K562 (cell line): ENCODE measurements around the gene POLN. TPM values are rescaled to one million over a fixed set of nuclear protein-coding genes. Genes with fewer than 3 reads are reported as not detected.

Source experiments
- ATF7 ChIP-seq: fragments of 450-650 bp; IDR thresholded peaks from 2 replicates; pipeline ENCODE4 v1.7.1; 2014; ENCODE audit warnings: mild to moderate bottlenecking, moderate library complexity
- BHLHE40 ChIP-seq: IDR thresholded peaks from 2 replicates; pipeline ENCODE4 v1.6.1; 2011; ENCODE audit warnings: low read length, improper control_type of control experiment
- CHD1 ChIP-seq: fragments of 200-600 bp; sonication (generic); IDR thresholded peaks from one replicate; pipeline ENCODE4 v1.6.1; 2012; ENCODE audit warnings: mild to moderate bottlenecking, moderate library complexity, low read length, inconsistent platforms
- ESRRA ChIP-seq: fragments of 450-650 bp; IDR thresholded peaks from 2 replicates; pipeline ENCODE4 v1.6.1; 2014; ENCODE audit warnings: low read depth, mild to moderate bottlenecking, moderate library complexity, borderline replicate concordance
- HMGN3 ChIP-seq: IDR thresholded peaks from 2 replicates; pipeline ENCODE4 v1.6.1; 2011; ENCODE audit warnings: borderline replicate concordance, low read depth, mild to moderate bottlenecking, mixed read lengths, low read length; ENCODE audit not compliant: insufficient read length; ENCODE audit errors: extremely low read depth
- HNRNPLL ChIP-seq: fragments of 200-400 bp; formaldehyde crosslinking; IDR thresholded peaks from 2 replicates; pipeline ENCODE4 v1.6.1; 2017; ENCODE audit warnings: low read length, low read depth, mild to moderate bottlenecking; ENCODE audit not compliant: poor library complexity, severe bottlenecking
- KDM2B ChIP-seq: fragments of 250-450 bp; sonication (Bioruptor Pico); IDR thresholded peaks from 2 replicates; pipeline ENCODE4 v1.8.0; 2021; ENCODE audit warnings: mild to moderate bottlenecking, moderate library complexity
- MEIS2 ChIP-seq: fragments of 450-650 bp; IDR thresholded peaks from 2 replicates; pipeline ENCODE4 v1.6.1; 2014; ENCODE audit warnings: mild to moderate bottlenecking; ENCODE audit not compliant: partially characterized antibody
- NR4A1 ChIP-seq, 2 experiments: fragments of 250-450 bp in 1 of 2; fragments of 450-650 bp in 1 of 2; sonication (Bioruptor Pico) in 1 of 2; IDR thresholded peaks; 2 replicates each; pipeline versions ENCODE4 v1.4.0 to v1.6.1; 2016 to 2020; ENCODE audit warnings: mild to moderate bottlenecking in 2 of 2, missing compliant biosample characterization in 1 of 2, missing genetic modification characterization in 1 of 2, moderate library complexity in 1 of 2
- NRF1 ChIP-seq, 2 experiments: fragments of 450-650 bp; IDR thresholded peaks in 1 of 2; conservative IDR thresholded peaks in 1 of 2; 2 replicates each; pipeline ENCODE4 v1.6.1; 2014; ENCODE audit warnings: mild to moderate bottlenecking in 2 of 2
- PHF20 ChIP-seq: fragments of 450-650 bp; IDR thresholded peaks from 2 replicates; pipeline ENCODE4 v1.6.1; 2018; ENCODE audit not compliant: partially characterized antibody
- PML ChIP-seq: IDR thresholded peaks from 2 replicates; pipeline ENCODE4 v1.6.1; 2012; ENCODE audit warnings: low read length, inconsistent platforms
- POLR2B ChIP-seq: fragments of 450-650 bp; IDR thresholded peaks from 2 replicates; pipeline ENCODE4 v1.6.1; 2018; ENCODE audit warnings: low read depth; ENCODE audit not compliant: partially characterized antibody
- RB1 ChIP-seq: fragments of 450-650 bp; IDR thresholded peaks from 2 replicates; pipeline ENCODE4 v1.6.1; 2017; ENCODE audit warnings: low read depth, mild to moderate bottlenecking
- RBM25 ChIP-seq: fragments of 200-400 bp; formaldehyde crosslinking; IDR thresholded peaks from 2 replicates; pipeline ENCODE4 v1.6.1; 2018; ENCODE audit warnings: low read length, low read depth, moderate library complexity; ENCODE audit not compliant: severe bottlenecking
- RFX1 ChIP-seq: fragments of 450-650 bp; IDR thresholded peaks from 2 replicates; pipeline ENCODE4 v1.6.1; 2016; ENCODE audit warnings: mild to moderate bottlenecking, moderate library complexity
- SOX6 ChIP-seq: fragments of 450-650 bp; IDR thresholded peaks from 2 replicates; pipeline ENCODE4 v1.6.1; 2014; ENCODE audit warnings: mild to moderate bottlenecking
- TAF1 ChIP-seq: IDR thresholded peaks from 2 replicates; pipeline ENCODE4 v1.6.1; 2011; ENCODE audit warnings: mild to moderate bottlenecking, low read length, moderate library complexity; ENCODE audit not compliant: insufficient read depth, control insufficient read depth, severe bottlenecking; ENCODE audit errors: extremely low read depth
- ZNF253 ChIP-seq: fragments of 250-450 bp; sonication (Bioruptor Pico); conservative IDR thresholded peaks from 2 replicates; pipeline ENCODE4 v1.6.1; 2021; ENCODE audit warnings: mild to moderate bottlenecking
- ZNF830 ChIP-seq: fragments of 250-450 bp; sonication (Bioruptor Pico); IDR thresholded peaks from 2 replicates; pipeline ENCODE4 v1.5.0; 2021; ENCODE audit warnings: mild to moderate bottlenecking
- polyA plus RNA-seq, 8 experiments: library from polyadenylated mRNA; depleted of rRNA in 4 of 8; stranded (reverse) in 5 of 8; unstranded in 3 of 8; fragments of >200 nt; fragmentation: Nextera tagmentation in 2 of 8; fragmentation: Illumina TruSeq in 1 of 8; extraction: Ambion mirVana in 2 of 8; extraction: Trizol in 1 of 8; gene quantifications; 2 replicates each; pipeline versions ENCODE4 v1.2.1 to v1.2.3, GENCODE V29; 2011 to 2014; ENCODE audit warnings: inconsistent platforms in 1 of 8, missing spikeins in 1 of 8
- total RNA-seq, 7 experiments: library from RNA; depleted of rRNA in 6 of 7; stranded (reverse); fragments of >200 nt in 6 of 7; fragmentation: Illumina TruSeq in 2 of 7; extraction: Trizol in 2 of 7; gene quantifications; 2 replicates each; pipeline versions ENCODE4 v1.2.1 to v1.2.3, GENCODE V29; 2011 to 2021; ENCODE audit warnings: low replicate concordance in 1 of 7
- TF ChIP-seq, protein P1 (sequence below): fragments of 450-650 bp; formaldehyde crosslinking; IDR thresholded peaks from 2 replicates; pipeline ENCODE4 v1.4.0; 2020; ENCODE audit warnings: mild to moderate bottlenecking, moderate library complexity
- TF ChIP-seq, protein P2 (sequence below): sonication (generic); formaldehyde crosslinking; IDR thresholded peaks from 2 replicates; pipeline ENCODE4 v1.8.0; 2022; ENCODE audit warnings: mild to moderate bottlenecking, missing genetic modification reagents, borderline replicate concordance
- TF ChIP-seq, protein P3 (sequence below): fragments of 250-450 bp; sonication (Bioruptor Pico); IDR thresholded peaks from 2 replicates; pipeline ENCODE4 v1.4.0; 2020; ENCODE audit warnings: mild to moderate bottlenecking

POLN gene
- total and polyA plus RNA-seq, 9 of the 15 experiments (the other 6 are each of a cell fraction or from before 2014, with no cell fraction given) = 0.08 to 0.91 (median 0.32) TPM

DNA sequence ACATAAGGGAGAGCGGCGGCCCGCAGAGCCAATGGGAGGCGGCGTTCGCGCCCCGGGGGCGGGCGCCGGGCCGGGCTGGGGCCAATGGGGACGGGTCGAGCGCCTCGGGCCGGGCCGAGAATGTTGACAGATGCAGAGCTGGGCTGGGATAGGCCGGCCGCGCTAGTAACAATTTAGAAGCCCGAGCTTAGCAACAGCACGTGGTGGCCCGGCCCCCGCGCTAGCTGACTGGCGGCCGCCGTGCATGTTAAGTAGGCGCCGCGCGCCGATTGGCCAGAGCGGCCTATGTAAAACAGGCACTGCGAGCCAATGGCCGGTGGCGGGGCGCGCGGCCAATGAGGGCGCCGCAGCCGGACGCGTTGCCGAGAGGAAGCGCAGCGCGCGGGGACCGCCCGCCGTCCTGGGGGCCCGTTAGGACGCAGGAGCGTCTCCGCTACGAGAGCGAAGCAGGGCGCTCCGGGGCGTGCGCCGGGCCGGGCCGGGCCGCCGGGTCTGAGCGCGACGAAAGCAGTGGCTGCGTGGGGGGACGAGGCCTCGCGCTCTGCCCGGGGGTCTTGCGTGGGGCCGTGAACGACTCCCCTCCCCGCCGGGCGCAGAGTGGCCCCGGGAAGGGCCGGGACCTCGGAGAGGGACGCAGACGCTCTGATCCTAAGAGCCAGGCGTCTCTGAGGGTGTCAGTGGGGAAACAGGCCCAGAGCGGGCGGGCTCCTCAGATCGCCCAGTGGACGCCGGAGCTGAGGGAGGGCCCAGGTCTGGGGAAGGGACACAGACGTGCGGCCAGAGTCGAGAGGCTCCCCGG, 20.4 kb upstream of the POLN start (continued):
- TF ChIP-seq POLR2B = peak; percentile 65
- TF ChIP-seq SOX6 = peak; percentile 32; the same call in 1 of the 2 replicates
- TF ChIP-seq, protein P1, sequence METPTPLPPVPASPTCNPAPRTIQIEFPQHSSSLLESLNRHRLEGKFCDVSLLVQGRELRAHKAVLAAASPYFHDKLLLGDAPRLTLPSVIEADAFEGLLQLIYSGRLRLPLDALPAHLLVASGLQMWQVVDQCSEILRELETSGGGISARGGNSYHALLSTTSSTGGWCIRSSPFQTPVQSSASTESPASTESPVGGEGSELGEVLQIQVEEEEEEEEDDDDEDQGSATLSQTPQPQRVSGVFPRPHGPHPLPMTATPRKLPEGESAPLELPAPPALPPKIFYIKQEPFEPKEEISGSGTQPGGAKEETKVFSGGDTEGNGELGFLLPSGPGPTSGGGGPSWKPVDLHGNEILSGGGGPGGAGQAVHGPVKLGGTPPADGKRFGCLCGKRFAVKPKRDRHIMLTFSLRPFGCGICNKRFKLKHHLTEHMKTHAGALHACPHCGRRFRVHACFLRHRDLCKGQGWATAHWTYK (CRISPR knock-in tag) = peak; percentile 76; the same call in 1 of the 2 replicates
- TF ChIP-seq NR4A1 (CRISPR knock-in tag; IDR thresholded peaks at IDR 0.05) = no peak
- no peak for TF ChIP-seq NR4A1 (tag; IDR thresholded peaks at IDR 0.05)
- TF ChIP-seq ATF7 = peak; percentile 74
- TF ChIP-seq, protein P2, sequence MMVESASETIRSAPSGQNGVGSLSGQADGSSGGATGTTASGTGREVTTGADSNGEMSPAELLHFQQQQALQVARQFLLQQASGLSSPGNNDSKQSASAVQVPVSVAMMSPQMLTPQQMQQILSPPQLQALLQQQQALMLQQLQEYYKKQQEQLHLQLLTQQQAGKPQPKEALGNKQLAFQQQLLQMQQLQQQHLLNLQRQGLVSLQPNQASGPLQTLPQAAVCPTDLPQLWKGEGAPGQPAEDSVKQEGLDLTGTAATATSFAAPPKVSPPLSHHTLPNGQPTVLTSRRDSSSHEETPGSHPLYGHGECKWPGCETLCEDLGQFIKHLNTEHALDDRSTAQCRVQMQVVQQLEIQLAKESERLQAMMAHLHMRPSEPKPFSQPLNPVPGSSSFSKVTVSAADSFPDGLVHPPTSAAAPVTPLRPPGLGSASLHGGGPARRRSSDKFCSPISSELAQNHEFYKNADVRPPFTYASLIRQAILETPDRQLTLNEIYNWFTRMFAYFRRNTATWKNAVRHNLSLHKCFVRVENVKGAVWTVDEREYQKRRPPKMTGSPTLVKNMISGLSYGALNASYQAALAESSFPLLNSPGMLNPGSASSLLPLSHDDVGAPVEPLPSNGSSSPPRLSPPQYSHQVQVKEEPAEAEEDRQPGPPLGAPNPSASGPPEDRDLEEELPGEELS (CRISPR knock-in tag) = no peak
- TF ChIP-seq BHLHE40 = peak; percentile 87
- peak; percentile 72 for TF ChIP-seq HMGN3
- peak; percentile 89 for TF ChIP-seq KDM2B (CRISPR knock-in tag)
- TF ChIP-seq ZNF830 (CRISPR knock-in tag) = 0 out of 2 replicates have a peak, but pooled peaks have one; percentile 55
- TF ChIP-seq NRF1 (conservative IDR thresholded peaks at IDR 0.05 in 1 of 2, IDR thresholded peaks at IDR 0.05 in 1 of 2) = peak; percentile 86 to 88
- TF ChIP-seq PHF20 = peak; percentile 81
- peak; percentile 79 for TF ChIP-seq RFX1
- no peak for TF ChIP-seq ZNF253
- peak; percentile 73 for TF ChIP-seq PML
- peak; percentile 100 for TF ChIP-seq RBM25
- TF ChIP-seq, protein P3, sequence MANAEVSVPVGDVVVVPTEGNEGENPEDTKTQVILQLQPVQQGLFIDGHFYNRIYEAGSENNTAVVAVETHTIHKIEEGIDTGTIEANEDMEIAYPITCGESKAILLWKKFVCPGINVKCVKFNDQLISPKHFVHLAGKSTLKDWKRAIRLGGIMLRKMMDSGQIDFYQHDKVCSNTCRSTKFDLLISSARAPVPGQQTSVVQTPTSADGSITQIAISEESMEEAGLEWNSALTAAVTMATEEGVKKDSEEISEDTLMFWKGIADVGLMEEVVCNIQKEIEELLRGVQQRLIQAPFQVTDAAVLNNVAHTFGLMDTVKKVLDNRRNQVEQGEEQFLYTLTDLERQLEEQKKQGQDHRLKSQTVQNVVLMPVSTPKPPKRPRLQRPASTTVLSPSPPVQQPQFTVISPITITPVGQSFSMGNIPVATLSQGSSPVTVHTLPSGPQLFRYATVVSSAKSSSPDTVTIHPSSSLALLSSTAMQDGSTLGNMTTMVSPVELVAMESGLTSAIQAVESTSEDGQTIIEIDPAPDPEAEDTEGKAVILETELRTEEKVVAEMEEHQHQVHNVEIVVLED (CRISPR knock-in tag) = peak; percentile 87
- peak; percentile 34; the same call in 1 of the 2 replicates for TF ChIP-seq RB1
- TF ChIP-seq HNRNPLL = peak; percentile 67
- TF ChIP-seq CHD1 = peak; percentile 45
- peak; percentile 35 for TF ChIP-seq TAF1
- peak; percentile 54 for TF ChIP-seq ESRRA
- peak; percentile 90 for TF ChIP-seq MEIS2
